OCI-LY1 (cell line): ENCODE measurements around the gene TBC1D4.

ENCODE experiments used
- H2AFZ ChIP-seq: fragments of 200-600 bp; sonication (generic), shearing (Covaris generic); 2 replicates; pipeline ENCODE4 v1.6.0; 2014; ENCODE audit warnings: antibody characterized with exemption, mild to moderate bottlenecking, low read length
- H3F3A ChIP-seq: fragments of 200-600 bp; sonication (generic), shearing (Covaris generic); 2 replicates; pipeline ENCODE4 v1.6.0; 2014; ENCODE audit warnings: mild to moderate bottlenecking, antibody characterized with exemption, low read length, moderate library complexity; ENCODE audit not compliant: insufficient read depth
- H3K27ac ChIP-seq: fragments of 200-600 bp; sonication (generic); 2 replicates; pipeline ENCODE4 v1.5.1; 2014; ENCODE audit warnings: low read length, mixed run types, mild to moderate bottlenecking, low read depth; ENCODE audit not compliant: poor library complexity, severe bottlenecking
- H3K27me3 ChIP-seq: fragments of 200-600 bp; sonication (generic); 2 replicates; pipeline ENCODE4 v1.6.0; 2014; ENCODE audit warnings: antibody characterized with exemption, mild to moderate bottlenecking, low read length, moderate library complexity; ENCODE audit not compliant: insufficient read depth
- H3K36me3 ChIP-seq: fragments of 200-600 bp; sonication (generic); 2 replicates; pipeline ENCODE4 v1.6.1; 2014; ENCODE audit warnings: mild to moderate bottlenecking, antibody characterized with exemption, low read length, moderate library complexity, mixed read lengths; ENCODE audit not compliant: insufficient read depth
- H3K4me1 ChIP-seq: fragments of 200-600 bp; sonication (generic); 2 replicates; pipeline ENCODE4 v1.5.1; 2014; ENCODE audit warnings: mild to moderate bottlenecking, low read length, moderate library complexity; ENCODE audit not compliant: insufficient read depth, severe bottlenecking
- H3K4me2 ChIP-seq: fragments of 200-600 bp; sonication (generic), shearing (Covaris generic); 2 replicates; pipeline ENCODE4 v1.6.1; 2014; ENCODE audit warnings: low read length
- H3K4me3 ChIP-seq: fragments of 200-600 bp; sonication (generic); 2 replicates; pipeline ENCODE4 v1.5.1; 2014; ENCODE audit warnings: low read length, low read depth, mild to moderate bottlenecking, mixed read lengths; ENCODE audit not compliant: poor library complexity, severe bottlenecking
- H3K79me2 ChIP-seq: fragments of 200-600 bp; shearing (Covaris generic); 2 replicates; pipeline ENCODE4 v1.6.1; 2016; ENCODE audit warnings: mixed run types, low read length, mixed read lengths; ENCODE audit not compliant: insufficient read depth
- H3K9ac ChIP-seq: fragments of 200-600 bp; sonication (generic), shearing (Covaris generic); 2 replicates; pipeline ENCODE4 v1.6.1; 2014; ENCODE audit warnings: mild to moderate bottlenecking, low read length, mixed read lengths
- H3K9me2 ChIP-seq: fragments of 200-600 bp; sonication (generic), shearing (Covaris generic); 2 replicates; pipeline ENCODE4 v1.6.1; 2014; ENCODE audit warnings: low read depth, mild to moderate bottlenecking, low read length, mixed read lengths
- H3K9me3 ChIP-seq: fragments of 200-600 bp; shearing (Covaris generic); 2 replicates; pipeline ENCODE4 v1.6.1; 2014; ENCODE audit warnings: low read length, mixed read lengths
- H4K20me1 ChIP-seq: fragments of 200-600 bp; sonication (generic), shearing (Covaris generic); 2 replicates; pipeline ENCODE4 v1.6.0; 2016; ENCODE audit warnings: mild to moderate bottlenecking, low read length; ENCODE audit not compliant: insufficient read depth
- EZH2 ChIP-seq: fragments of 200-600 bp; sonication (generic), shearing (Covaris generic); IDR thresholded peaks from 2 replicates; pipeline ENCODE4 v1.8.0; 2017; ENCODE audit warnings: borderline replicate concordance, mixed run types, mild to moderate bottlenecking, antibody characterized with exemption, low read length, moderate library complexity, mixed read lengths
- TF ChIP-seq, protein P1 (sequence below): fragments of 200-600 bp; sonication (generic), shearing (Covaris generic); IDR thresholded peaks from 2 replicates; pipeline ENCODE4 v1.5.1; 2017; ENCODE audit warnings: mild to moderate bottlenecking, antibody characterized with exemption, low read length, moderate library complexity, mixed read lengths

TBC1D4 gene

DNA sequence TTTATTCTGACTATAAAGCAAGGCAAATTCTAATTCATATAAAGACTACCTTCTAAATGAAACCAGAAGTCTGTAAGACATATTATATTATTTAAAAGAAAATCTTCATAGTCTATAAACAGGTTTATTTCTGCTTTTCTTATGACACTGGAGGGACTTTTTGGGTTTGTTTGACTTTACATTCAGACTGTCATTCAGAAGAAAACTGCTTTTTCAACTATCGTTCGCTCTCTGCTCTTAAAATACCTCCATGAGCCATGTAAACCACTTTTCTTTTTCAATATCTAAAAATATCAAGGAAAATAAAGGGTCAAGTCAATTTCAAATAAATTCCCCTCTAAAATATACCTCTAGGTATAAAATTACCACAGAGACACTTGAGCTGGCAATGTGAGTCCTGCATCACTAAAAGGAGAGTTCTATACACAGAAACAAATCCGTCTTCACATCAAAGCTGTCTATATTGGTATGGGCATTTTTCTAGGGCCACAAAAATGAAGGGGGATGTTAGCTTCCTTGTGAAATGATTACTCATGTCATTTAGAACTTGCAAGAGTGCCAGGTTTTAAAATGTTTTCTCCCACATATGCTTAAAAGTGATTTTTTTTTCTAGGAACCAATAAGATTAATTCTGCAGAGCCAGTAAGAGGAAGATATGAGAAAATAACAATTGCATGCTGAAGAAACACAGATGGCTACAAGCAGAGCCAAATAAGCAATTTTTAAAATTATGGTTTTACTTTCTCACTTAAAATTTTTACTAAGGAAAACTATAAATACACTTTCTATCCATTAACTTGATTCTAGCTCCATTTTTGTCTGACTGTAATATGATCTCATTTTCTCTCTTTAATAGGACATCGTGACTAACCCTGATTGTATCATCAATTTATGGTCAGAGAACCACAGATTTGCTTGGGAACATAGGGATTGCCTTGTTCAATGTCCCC is 181.8 kb downstream of the TBC1D4 start:
- H3K4me2 ChIP-seq: no peak overlapping the region

GRCh38 chr13:75299246-75299645 is 182.7 kb downstream of the TBC1D4 start:
- TF ChIP-seq EZH2: no peak
- TF ChIP-seq, protein P1, sequence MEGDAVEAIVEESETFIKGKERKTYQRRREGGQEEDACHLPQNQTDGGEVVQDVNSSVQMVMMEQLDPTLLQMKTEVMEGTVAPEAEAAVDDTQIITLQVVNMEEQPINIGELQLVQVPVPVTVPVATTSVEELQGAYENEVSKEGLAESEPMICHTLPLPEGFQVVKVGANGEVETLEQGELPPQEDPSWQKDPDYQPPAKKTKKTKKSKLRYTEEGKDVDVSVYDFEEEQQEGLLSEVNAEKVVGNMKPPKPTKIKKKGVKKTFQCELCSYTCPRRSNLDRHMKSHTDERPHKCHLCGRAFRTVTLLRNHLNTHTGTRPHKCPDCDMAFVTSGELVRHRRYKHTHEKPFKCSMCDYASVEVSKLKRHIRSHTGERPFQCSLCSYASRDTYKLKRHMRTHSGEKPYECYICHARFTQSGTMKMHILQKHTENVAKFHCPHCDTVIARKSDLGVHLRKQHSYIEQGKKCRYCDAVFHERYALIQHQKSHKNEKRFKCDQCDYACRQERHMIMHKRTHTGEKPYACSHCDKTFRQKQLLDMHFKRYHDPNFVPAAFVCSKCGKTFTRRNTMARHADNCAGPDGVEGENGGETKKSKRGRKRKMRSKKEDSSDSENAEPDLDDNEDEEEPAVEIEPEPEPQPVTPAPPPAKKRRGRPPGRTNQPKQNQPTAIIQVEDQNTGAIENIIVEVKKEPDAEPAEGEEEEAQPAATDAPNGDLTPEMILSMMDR: no peak
- H3K9ac ChIP-seq: no peak overlapping the region
- no peak overlapping the region for H2AFZ ChIP-seq
- H3K27ac ChIP-seq: no peak overlapping the region
- no peak overlapping the region for H3K4me3 ChIP-seq
- no peaks in the 10 kb centered on the region for H3K36me3 ChIP-seq
- H3K9me3 ChIP-seq: no peaks in the 10 kb centered on the region
- H3K9me2 ChIP-seq: no peaks in the 10 kb centered on the region
- H3K27me3 ChIP-seq: no peaks in the 10 kb centered on the region
- H3K79me2 ChIP-seq: no peaks in the 10 kb centered on the region
- no peaks in the 10 kb centered on the region for H4K20me1 ChIP-seq
- no peaks in the 10 kb centered on the region for H3K4me1 ChIP-seq
- H3F3A ChIP-seq: no peaks in the 10 kb centered on the region
- no peak overlapping the region for H3K4me2 ChIP-seq

More for the DNA sequence above, 181.8 kb downstream of the TBC1D4 start:
- no peak overlapping the region for H3K27ac ChIP-seq
- no peaks in the 10 kb centered on the region for H3K79me2 ChIP-seq
- no peaks in the 10 kb centered on the region for H3K4me1 ChIP-seq
- H2AFZ ChIP-seq: no peak overlapping the region
- H3K9me2 ChIP-seq: no peaks in the 10 kb centered on the region
- no peaks in the 10 kb centered on the region for H3K36me3 ChIP-seq
- H3K9ac ChIP-seq: no peak overlapping the region
- H3K27me3 ChIP-seq: no peaks in the 10 kb centered on the region
- no peaks in the 10 kb centered on the region for H4K20me1 ChIP-seq
- no peaks in the 10 kb centered on the region for H3F3A ChIP-seq
- TF ChIP-seq, protein P1: no peak
- no peak overlapping the region for H3K4me3 ChIP-seq
- H3K9me3 ChIP-seq: no peaks in the 10 kb centered on the region

GRCh38 chr13:75296641-75297040 is 185.3 kb downstream of the TBC1D4 start:
- Histone ChIP-seq H3K4me2 (no peak overlapping the region), H3K4me3 (no peak overlapping the region), H3K9ac (no peak overlapping the region), H3K27me3 (no peaks in the 10 kb centered on the region), H3K9me3 (no peaks in the 10 kb centered on the region), H3K4me1 (no peaks in the 10 kb centered on the region), H2AFZ (no peak overlapping the region), H3K9me2 (no peaks in the 10 kb centered on the region), H3F3A (no peaks in the 10 kb centered on the region), H3K36me3 (no peaks in the 10 kb centered on the region), H3K79me2 (no peaks in the 10 kb centered on the region), H3K27ac (no peak overlapping the region), H4K20me1 (no peaks in the 10 kb centered on the region)
- TF ChIP-seq EZH2: no peak
- TF ChIP-seq, protein P1: no peak
